ENCODE measurements around the gene INPP5A.

INPP5A gene

GRCh38 chr10:132776186-132776585 lies 238.6 kb downstream of the INPP5A start:
- H3K36me3 ChIP-seq (ENCODE audit: control insufficient read depth in 2 of 2, insufficient read depth in 2 of 2, low read length in 2 of 2), result peaks cover 0 to 5% of the 10 kb centered on the region in 2 donors

GRCh38 chr10:132776821-132777220 lies 239.2 kb downstream of the INPP5A start:
- Histone ChIP-seq H3K9me3 (ENCODE audit: control insufficient read depth in 2 of 2, low read length in 2 of 2) (no peaks in the 10 kb centered on the region), H3K4me3 (ENCODE audit: low read length in 2 of 2) (no peak overlapping the region), H3K27ac (ENCODE audit: low read depth in 2 of 2, low read length in 2 of 2) (no peak overlapping the region), H3K36me3 (ENCODE audit: control insufficient read depth in 2 of 2, insufficient read depth in 2 of 2, low read length in 2 of 2) (peaks cover 4% of the 10 kb centered on the region in 2 donors), H3K27me3 (ENCODE audit: control insufficient read depth in 2 of 2, insufficient read depth in 2 of 2, low read length in 2 of 2) (no peaks in the 10 kb centered on the region), H3K9ac (ENCODE audit: low read depth in 1 of 2, low read length in 2 of 2) (no peak overlapping the region), H3K4me1 (ENCODE audit: control insufficient read depth in 2 of 2, insufficient read depth in 2 of 2, low read length in 2 of 2) (peaks cover 0 to 4% of the 10 kb centered on the region in 2 donors)

More at GRCh38 chr10:132776186-132776585, 238.6 kb downstream of the INPP5A start:
- Histone ChIP-seq H3K27ac (ENCODE audit: low read depth in 2 of 2, low read length in 2 of 2) (no peak overlapping the region), H3K4me3 (ENCODE audit: low read length in 2 of 2) (no peak overlapping the region), H3K9me3 (ENCODE audit: control insufficient read depth in 2 of 2, low read length in 2 of 2) (no peaks in the 10 kb centered on the region), H3K9ac (ENCODE audit: low read depth in 1 of 2, low read length in 2 of 2) (no peak overlapping the region), H3K4me1 (ENCODE audit: control insufficient read depth in 2 of 2, insufficient read depth in 2 of 2, low read length in 2 of 2) (peaks cover 0 to 4% of the 10 kb centered on the region in 2 donors), H3K27me3 (ENCODE audit: control insufficient read depth in 2 of 2, insufficient read depth in 2 of 2, low read length in 2 of 2) (no peaks in the 10 kb centered on the region)

DNA sequence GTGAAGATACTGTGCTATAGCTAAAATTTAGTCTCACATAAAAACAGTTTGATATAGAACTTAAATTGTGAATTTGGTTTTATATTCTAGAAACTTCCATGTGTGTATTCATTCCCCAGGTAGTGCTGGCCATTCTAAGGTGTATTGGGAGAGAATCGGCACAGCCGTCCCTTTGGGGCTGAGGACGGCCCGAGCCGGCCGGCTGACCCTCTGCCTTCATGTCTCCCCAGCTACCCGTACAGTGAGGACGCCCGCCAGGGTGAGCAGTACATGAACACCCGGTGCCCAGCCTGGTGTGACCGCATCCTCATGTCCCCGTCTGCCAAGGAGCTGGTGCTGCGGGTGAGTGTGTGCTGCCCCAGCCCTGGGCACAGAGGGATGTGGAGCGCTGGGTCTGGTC lies 239.9 kb downstream of the INPP5A start:
- no peaks in the 10 kb centered on the region for H3K9me3 ChIP-seq (ENCODE audit: control insufficient read depth in 2 of 2, low read length in 2 of 2)
- H3K27ac ChIP-seq (ENCODE audit: low read depth in 2 of 2, low read length in 2 of 2), result no peak overlapping the region
- peaks cover 4 to 5% of the 10 kb centered on the region in 2 donors for H3K36me3 ChIP-seq (ENCODE audit: control insufficient read depth in 2 of 2, insufficient read depth in 2 of 2, low read length in 2 of 2)

GRCh38 chr10:132779549-132780294 lies 242.1 kb downstream of the INPP5A start:
- Histone ChIP-seq H3K27me3 (ENCODE audit: control insufficient read depth in 2 of 2, insufficient read depth in 2 of 2, low read length in 2 of 2) (peaks cover 0 to 3% of the 10 kb centered on the region in 2 donors), H3K4me3 (ENCODE audit: low read length in 2 of 2) (no peak overlapping the region), H3K27ac (ENCODE audit: low read depth in 2 of 2, low read length in 2 of 2) (no peak overlapping the region), H3K4me1 (ENCODE audit: control insufficient read depth in 2 of 2, insufficient read depth in 2 of 2, low read length in 2 of 2) (no peaks in the 10 kb centered on the region), H3K9me3 (ENCODE audit: control insufficient read depth in 2 of 2, low read length in 2 of 2) (no peaks in the 10 kb centered on the region), H3K9ac (ENCODE audit: low read depth in 1 of 2, low read length in 2 of 2) (no peak overlapping the region), H3K36me3 (ENCODE audit: control insufficient read depth in 2 of 2, insufficient read depth in 2 of 2, low read length in 2 of 2) (peaks cover 4 to 11% of the 10 kb centered on the region in 2 donors)

More for the DNA sequence above, 239.9 kb downstream of the INPP5A start:
- Histone ChIP-seq H3K4me1 (ENCODE audit: control insufficient read depth in 2 of 2, insufficient read depth in 2 of 2, low read length in 2 of 2) (peaks cover 0 to 4% of the 10 kb centered on the region in 2 donors), H3K4me3 (ENCODE audit: low read length in 2 of 2) (no peak overlapping the region), H3K9ac (ENCODE audit: low read depth in 1 of 2, low read length in 2 of 2) (no peak overlapping the region), H3K27me3 (ENCODE audit: control insufficient read depth in 2 of 2, insufficient read depth in 2 of 2, low read length in 2 of 2) (no peaks in the 10 kb centered on the region)

- Histone ChIP-seq H3K27ac (ENCODE audit: low read depth in 2 of 2, low read length in 2 of 2) (no peak overlapping the region), H3K36me3 (ENCODE audit: control insufficient read depth in 2 of 2, insufficient read depth in 2 of 2, low read length in 2 of 2) (peaks cover 4 to 11% of the 10 kb centered on the region in 2 donors), H3K27me3 (ENCODE audit: control insufficient read depth in 2 of 2, insufficient read depth in 2 of 2, low read length in 2 of 2) (peaks cover 0 to 3% of the 10 kb centered on the region in 2 donors), H3K4me3 (ENCODE audit: low read length in 2 of 2) (no peak overlapping the region), H3K9me3 (ENCODE audit: control insufficient read depth in 2 of 2, low read length in 2 of 2) (no peaks in the 10 kb centered on the region), H3K4me1 (ENCODE audit: control insufficient read depth in 2 of 2, insufficient read depth in 2 of 2, low read length in 2 of 2) (no peaks in the 10 kb centered on the region), H3K9ac (ENCODE audit: low read depth in 1 of 2, low read length in 2 of 2) (no peak overlapping the region)
Observed at GRCh38 chr10:132780356-132780755, 242.8 kb downstream of the INPP5A start.

GRCh38 chr10:132781556-132781955 lies 244.0 kb downstream of the INPP5A start:
- Histone ChIP-seq H3K4me1 (ENCODE audit: control insufficient read depth in 2 of 2, insufficient read depth in 2 of 2, low read length in 2 of 2) (peaks cover under 1 to 3% of the 10 kb centered on the region in 2 donors), H3K36me3 (ENCODE audit: control insufficient read depth in 2 of 2, insufficient read depth in 2 of 2, low read length in 2 of 2) (peaks cover 4 to 11% of the 10 kb centered on the region in 2 donors), H3K9ac (ENCODE audit: low read depth in 1 of 2, low read length in 2 of 2) (no peak overlapping the region), H3K27me3 (ENCODE audit: control insufficient read depth in 2 of 2, insufficient read depth in 2 of 2, low read length in 2 of 2) (peaks cover under 1 to 3% of the 10 kb centered on the region in 2 donors), H3K4me3 (ENCODE audit: low read length in 2 of 2) (no peak overlapping the region), H3K27ac (ENCODE audit: low read depth in 2 of 2, low read length in 2 of 2) (no peak overlapping the region), H3K9me3 (ENCODE audit: control insufficient read depth in 2 of 2, low read length in 2 of 2) (no peaks in the 10 kb centered on the region)

- Histone ChIP-seq H3K27me3 (ENCODE audit: control insufficient read depth in 2 of 2, insufficient read depth in 2 of 2, low read length in 2 of 2) (peaks cover 3 to 4% of the 10 kb centered on the region in 2 donors), H3K27ac (ENCODE audit: low read depth in 2 of 2, low read length in 2 of 2) (no peak overlapping the region), H3K36me3 (ENCODE audit: control insufficient read depth in 2 of 2, insufficient read depth in 2 of 2, low read length in 2 of 2) (peaks cover 4 to 11% of the 10 kb centered on the region in 2 donors), H3K4me3 (ENCODE audit: low read length in 2 of 2) (no peak overlapping the region), H3K9ac (ENCODE audit: low read depth in 1 of 2, low read length in 2 of 2) (no peak overlapping the region), H3K4me1 (ENCODE audit: control insufficient read depth in 2 of 2, insufficient read depth in 2 of 2, low read length in 2 of 2) (peaks cover 3 to 6% of the 10 kb centered on the region in 2 donors), H3K9me3 (ENCODE audit: control insufficient read depth in 2 of 2, low read length in 2 of 2) (no peaks in the 10 kb centered on the region)
Observed at GRCh38 chr10:132783165-132783939, 245.8 kb downstream of the INPP5A start.

- no peaks in the 10 kb centered on the region for H3K9me3 ChIP-seq (ENCODE audit: control insufficient read depth in 2 of 2, low read length in 2 of 2)
- H3K36me3 ChIP-seq (ENCODE audit: control insufficient read depth in 2 of 2, insufficient read depth in 2 of 2, low read length in 2 of 2), result peaks cover 4 to 9% of the 10 kb centered on the region in 2 donors
- no peak overlapping the region for H3K4me3 ChIP-seq (ENCODE audit: low read length in 2 of 2)
- H3K27ac ChIP-seq (ENCODE audit: low read depth in 2 of 2, low read length in 2 of 2), result no peak overlapping the region
- H3K27me3 ChIP-seq (ENCODE audit: control insufficient read depth in 2 of 2, insufficient read depth in 2 of 2, low read length in 2 of 2), result peaks cover 3 to 4% of the 10 kb centered on the region in 2 donors
- H3K4me1 ChIP-seq (ENCODE audit: control insufficient read depth in 2 of 2, insufficient read depth in 2 of 2, low read length in 2 of 2), result peaks cover 3 to 6% of the 10 kb centered on the region in 2 donors
- no peak overlapping the region for H3K9ac ChIP-seq (ENCODE audit: low read depth in 1 of 2, low read length in 2 of 2)
Observed at GRCh38 chr10:132783940-132784865, 246.6 kb downstream of the INPP5A start.

GRCh38 chr10:132784866-132785722 lies 247.5 kb downstream of the INPP5A start:
- H3K27me3 ChIP-seq (ENCODE audit: control insufficient read depth in 2 of 2, insufficient read depth in 2 of 2, low read length in 2 of 2), result peaks cover 3 to 5% of the 10 kb centered on the region in 2 donors
- H3K9me3 ChIP-seq (ENCODE audit: control insufficient read depth in 2 of 2, low read length in 2 of 2), result no peaks in the 10 kb centered on the region
- H3K36me3 ChIP-seq (ENCODE audit: control insufficient read depth in 2 of 2, insufficient read depth in 2 of 2, low read length in 2 of 2), result peaks cover 4 to 9% of the 10 kb centered on the region in 2 donors
- H3K9ac ChIP-seq (ENCODE audit: low read depth in 1 of 2, low read length in 2 of 2), result no peak overlapping the region
- no peak overlapping the region for H3K4me3 ChIP-seq (ENCODE audit: low read length in 2 of 2)
- H3K27ac ChIP-seq (ENCODE audit: low read depth in 2 of 2, low read length in 2 of 2), result no peak overlapping the region
- peaks cover 3 to 6% of the 10 kb centered on the region in 2 donors for H3K4me1 ChIP-seq (ENCODE audit: control insufficient read depth in 2 of 2, insufficient read depth in 2 of 2, low read length in 2 of 2)
